Suppressor macrophage treated with lipopolysaccharide for 4 hours (primary cell): ENCODE data around the gene SYT11.
A peak's percentile ranks its signal among the peaks of the same experiment; 100 is the strongest.
"Not testable (repeated sequence)": the region's sequence is repeated elsewhere in the genome, so short reads cannot be mapped to it uniquely, and the experiment has no call there.

Experiments
- DNase-seq: peaks from one replicate; pipeline ENCODE4 v3.0.0-alpha.2; 2020

Gene SYT11

DNA sequence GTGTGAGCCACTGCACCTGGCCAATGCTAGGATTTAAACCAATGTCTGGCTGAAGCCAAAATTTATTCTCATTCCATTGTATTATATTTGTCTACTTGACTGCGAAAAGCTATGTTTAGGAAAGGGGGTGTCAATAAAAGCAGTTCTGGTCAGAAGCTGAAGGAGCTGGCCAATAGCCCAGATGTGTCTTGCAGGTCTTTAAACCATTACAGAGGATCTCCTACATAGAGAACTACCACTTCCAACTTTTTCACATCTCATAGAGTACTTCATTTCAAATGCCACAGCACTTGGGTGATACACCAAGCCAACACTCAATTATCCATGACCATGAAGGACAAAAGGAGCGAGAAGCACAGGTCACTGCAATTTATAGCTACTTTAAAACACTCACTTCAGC lies 2.5 kb downstream of the SYT11 start:
- no peak for DNase-seq

- DNase-seq = no peak
Measured at GRCh38 chr1:155864393-155864792, 5.0 kb downstream of the SYT11 start.

- no peak for DNase-seq
Measured at GRCh38 chr1:155867766-155868165, 8.4 kb downstream of the SYT11 start.

DNA sequence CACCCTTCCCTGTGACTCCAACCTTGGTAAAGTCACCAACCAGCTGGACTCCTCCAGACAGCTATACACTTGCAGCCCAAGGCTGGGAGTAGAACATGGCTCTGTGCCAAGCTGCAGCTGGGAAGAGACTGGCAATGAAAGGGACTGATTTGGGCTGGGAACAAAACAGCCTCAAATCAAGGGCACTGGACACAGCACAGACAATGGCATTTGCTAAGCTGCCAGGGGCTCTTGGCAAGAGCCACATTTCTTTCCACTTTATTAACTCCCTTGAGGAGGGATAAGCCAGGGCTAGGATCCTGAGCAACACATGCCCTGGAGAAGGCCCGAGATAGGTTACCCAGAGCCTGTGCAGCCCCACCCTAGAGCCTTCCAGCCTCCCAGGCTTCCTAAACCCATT lies 12.0 kb downstream of the SYT11 start:
- DNase-seq = no peak

GRCh38 chr1:155872527-155872926 lies 13.2 kb downstream of the SYT11 start:
- no peak for DNase-seq

DNA sequence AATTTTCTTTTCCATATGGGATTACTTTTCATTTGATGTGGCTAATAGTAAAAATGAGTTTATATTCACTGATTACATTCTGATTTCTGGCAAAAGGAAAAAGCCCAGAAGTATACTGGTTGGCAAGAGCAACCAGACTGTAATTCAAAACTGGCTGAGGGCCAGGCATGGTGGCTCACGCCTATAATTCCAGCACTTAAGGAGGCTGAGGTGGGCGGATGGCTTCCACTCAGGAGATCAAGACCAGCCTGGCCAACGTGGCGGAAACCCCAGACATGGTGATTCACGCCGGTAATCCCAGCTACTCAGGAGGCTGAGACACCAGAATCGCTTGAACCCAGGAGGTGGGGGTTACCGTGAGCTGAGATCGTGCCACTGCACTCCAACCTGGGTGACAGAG lies 14.5 kb downstream of the SYT11 start:
- DNase-seq = no peak

GRCh38 chr1:155877945-155878344 lies 18.6 kb downstream of the SYT11 start:
- no peak for DNase-seq

GRCh38 chr1:155880251-155880650 lies 20.9 kb downstream of the SYT11 start:
- DNase-seq = no peak

- no peak for DNase-seq
Measured at GRCh38 chr1:155880950-155881349, 21.6 kb downstream of the SYT11 start.

- no peak for DNase-seq
Measured at GRCh38 chr1:155882235-155882634, 22.9 kb downstream of the SYT11 start.

DNA sequence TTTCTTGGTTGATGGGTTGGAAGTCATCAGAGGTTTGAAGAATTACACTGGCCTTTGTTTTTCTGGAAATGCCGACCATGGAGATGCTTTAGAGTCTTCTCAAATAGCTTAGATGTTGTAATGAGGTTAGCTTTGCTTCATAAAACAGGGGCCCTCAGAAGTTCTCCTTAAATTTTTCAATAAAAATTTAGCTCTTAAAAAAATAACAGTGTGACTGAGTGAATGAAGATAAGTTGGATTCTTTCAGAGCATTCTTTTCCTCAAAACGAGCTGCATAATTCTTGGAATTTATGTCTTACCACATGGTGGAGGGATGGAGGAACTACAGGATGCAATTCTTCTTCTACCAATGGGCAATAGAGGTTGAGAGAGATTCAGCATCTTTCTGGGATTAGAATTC lies 23.4 kb downstream of the SYT11 start:
- no peak for DNase-seq

DNA sequence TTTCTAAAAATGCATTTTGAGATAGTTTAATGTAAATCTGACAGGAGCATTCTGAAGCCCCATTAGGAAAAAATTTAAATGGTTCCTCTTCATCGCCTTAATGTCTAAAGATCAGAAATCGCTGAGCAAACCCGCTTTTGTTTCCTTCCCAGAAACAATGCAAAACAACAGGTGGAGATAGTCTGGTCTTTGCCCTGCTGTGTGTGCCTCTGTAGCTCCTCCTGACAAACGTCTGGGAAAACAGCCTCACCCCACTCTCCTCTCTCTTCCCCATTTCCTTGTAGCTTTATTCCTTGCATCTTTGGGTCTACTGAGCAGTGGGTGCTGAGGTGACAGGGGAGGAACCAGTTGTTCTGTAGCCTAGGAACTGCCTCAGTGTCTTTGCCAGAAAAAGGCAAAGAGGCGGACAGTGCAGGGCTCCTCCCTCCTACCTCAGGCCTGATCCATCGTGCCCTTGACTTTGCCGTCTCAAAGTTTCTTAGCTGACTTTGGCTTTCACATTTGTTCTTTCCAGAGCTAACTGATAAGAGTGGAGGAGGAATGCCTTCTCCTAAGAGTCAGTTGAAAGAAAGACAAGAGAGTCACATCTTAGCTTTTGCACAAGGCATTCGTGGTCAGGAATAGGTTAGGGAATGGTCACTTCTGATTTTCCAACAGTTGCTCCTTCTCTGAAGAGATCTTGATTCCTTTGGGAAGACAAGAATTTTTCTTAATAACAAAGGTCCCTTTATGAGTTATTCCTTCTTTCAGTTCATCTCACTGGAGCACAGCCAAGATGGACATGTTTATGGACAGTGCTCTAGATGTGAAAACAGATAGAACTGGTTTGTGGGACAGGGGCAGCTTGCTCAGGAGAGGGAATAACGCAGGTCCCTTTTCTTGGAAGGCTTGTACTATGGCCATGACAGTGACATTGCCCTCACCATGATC lies 24.9 kb downstream of the SYT11 start:
- no peak for DNase-seq

DNA sequence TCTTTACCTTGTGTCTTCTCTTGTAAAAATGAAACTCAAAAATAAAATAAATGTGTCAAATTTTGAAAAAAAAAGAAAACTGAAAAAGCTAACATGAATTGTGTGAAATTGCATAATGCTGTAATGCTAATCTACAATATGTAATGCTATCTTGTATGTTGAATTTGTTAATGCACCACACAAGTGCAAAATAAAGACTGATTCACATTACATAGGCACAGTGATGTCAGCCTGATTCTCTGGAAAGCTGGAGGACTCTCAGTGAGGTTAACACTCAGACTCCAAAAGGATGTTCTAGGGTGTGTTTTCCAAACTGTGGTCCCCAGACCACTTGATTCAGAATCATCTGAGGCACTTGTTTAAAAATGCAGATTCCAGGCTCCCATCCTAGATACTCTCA lies 25.6 kb downstream of the SYT11 start:
- DNase-seq = no peak

GRCh38 chr1:155888481-155888880 lies 29.1 kb downstream of the SYT11 start:
- no peak for DNase-seq

DNA sequence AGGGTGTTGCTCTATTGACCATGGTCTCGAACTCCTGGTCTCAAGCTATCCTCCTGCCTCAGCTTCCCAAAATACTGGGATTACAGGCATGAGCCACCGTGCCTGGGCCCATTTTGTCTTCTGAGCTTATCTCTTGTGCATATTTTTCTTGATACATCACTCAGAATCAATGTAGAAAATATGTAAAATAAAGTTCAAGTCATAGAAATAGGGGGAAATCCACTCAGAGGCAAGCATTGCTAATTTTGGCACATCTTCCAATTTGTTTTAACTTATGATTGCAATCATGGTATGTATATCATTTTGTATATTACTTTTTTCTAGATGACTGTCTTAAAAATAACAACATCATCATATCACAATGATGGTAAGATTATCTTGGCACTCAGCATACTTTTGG lies 30.2 kb downstream of the SYT11 start:
- DNase-seq = no peak

- DNase-seq = no peak
Measured at GRCh38 chr1:155890251-155890650, 30.9 kb downstream of the SYT11 start.

GRCh38 chr1:155892796-155893195 lies 33.4 kb downstream of the SYT11 start:
- DNase-seq = no peak

GRCh38 chr1:155893389-155894142 lies 34.2 kb downstream of the SYT11 start:
- peak; percentile 73 for DNase-seq

- DNase-seq = not testable (repeated sequence)
Measured at GRCh38 chr1:155895617-155896016, 36.2 kb downstream of the SYT11 start.

DNA sequence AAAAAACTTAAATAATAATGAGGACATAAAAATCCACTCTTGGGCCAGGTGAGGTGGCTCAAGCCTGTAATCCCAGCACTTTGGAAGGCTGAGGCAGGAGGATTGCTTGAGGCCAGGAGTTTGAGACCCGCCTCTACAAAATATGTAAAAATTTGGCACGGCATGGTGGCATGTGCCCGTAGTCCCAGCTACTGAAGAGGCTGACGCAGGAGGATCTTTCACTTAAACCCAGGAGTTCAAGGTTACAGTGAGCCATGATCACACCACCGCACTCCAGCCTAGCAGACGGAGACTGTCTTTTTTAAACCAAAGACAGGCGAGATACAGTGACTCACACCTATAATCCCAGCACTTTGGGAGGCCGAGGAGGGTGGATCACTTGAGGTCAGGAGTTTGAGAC lies 37.1 kb downstream of the SYT11 start:
- not testable (repeated sequence) for DNase-seq

DNA sequence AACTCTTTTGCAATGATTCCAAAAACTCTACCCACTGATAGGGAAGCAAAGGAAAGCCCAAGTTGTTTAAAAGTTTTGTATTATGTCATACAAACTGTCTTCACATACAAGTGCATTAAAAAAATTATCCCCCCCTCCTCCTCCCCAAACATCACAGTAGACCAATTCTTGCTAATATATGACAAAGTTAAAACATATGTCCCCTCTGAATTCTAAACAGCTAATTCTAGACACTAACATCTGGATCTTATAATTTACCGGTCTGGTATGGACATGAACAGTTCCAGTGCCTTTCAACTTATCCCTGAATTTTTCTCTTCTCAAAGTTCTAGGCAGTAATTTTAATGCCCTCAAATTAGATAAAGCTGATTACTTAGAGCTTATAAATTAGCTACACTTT lies 38.4 kb downstream of the SYT11 start:
- DNase-seq = no peak

- no peak for DNase-seq
Measured at GRCh38 chr1:155898888-155899287, 39.5 kb downstream of the SYT11 start.

- DNase-seq = no peak
Measured at GRCh38 chr1:155899683-155900082, 40.3 kb downstream of the SYT11 start.

- DNase-seq = no peak
Measured at GRCh38 chr1:155900161-155900560, 40.8 kb downstream of the SYT11 start.
